Measurements from ENCODE around the gene TMED8.
"Not testable (repeated sequence)": the region's sequence is repeated elsewhere in the genome, so short reads cannot be mapped to it uniquely, and the experiment has no call there.

The TMED8 gene

DNA sequence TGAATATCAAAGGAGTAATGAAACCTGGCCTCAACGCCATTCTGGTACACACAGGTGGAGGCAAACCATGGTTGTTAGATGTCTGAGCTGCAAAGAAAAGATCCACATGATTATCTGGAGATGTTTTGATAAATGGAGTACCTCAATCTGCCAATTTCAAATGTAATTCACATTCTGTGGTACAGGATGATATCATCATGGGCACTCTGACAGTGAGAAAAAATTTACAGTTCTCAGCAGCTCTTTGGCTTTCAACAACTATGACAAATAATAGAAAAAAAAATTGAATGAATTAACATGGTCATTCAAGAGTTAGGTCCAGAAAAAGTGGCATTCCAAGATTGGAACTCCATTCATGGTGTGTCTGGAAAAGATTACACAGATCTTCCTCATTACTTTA, 17.3 kb downstream of the TMED8 start:
- no peak for DNase-seq

DNA sequence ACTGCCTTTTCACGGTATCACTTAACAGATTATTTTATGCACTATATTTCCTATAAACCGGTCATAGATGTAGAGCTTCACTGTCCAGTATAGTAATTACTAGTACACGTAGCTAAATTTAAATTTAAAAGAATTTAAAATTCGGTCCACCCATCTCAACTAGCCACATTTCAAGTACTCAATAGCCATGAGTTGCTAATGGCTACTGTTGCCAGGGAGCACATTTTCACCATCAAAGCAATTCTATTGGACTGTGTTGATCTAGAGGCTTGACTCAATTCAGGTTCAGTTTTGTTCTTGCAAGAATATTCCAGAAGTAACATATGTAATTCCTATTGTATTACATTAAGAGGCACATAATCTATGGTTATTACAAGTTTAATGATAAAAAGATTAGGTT, 20.0 kb downstream of the TMED8 start:
- no peak for DNase-seq

DNA sequence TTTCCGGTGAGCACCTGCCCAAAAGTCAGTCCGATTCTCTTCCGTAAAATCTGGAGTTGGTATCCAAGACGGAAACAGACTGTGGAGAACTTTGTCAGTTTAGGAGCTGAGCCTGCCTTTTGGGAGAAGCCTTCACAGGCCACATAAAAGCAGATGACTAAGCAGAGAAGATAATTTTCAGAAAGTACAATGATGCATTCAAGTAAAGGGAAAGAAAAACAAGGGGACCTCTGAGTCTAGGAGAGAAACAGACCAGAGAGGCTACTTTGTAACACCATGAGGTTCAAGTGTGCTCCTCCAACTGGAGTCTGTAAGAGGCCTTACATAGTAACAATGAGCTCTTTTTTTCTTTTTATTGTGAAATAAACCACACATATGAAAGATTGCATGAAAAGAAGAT, 21.1 kb downstream of the TMED8 start:
- DNase-seq = no peak

DNA sequence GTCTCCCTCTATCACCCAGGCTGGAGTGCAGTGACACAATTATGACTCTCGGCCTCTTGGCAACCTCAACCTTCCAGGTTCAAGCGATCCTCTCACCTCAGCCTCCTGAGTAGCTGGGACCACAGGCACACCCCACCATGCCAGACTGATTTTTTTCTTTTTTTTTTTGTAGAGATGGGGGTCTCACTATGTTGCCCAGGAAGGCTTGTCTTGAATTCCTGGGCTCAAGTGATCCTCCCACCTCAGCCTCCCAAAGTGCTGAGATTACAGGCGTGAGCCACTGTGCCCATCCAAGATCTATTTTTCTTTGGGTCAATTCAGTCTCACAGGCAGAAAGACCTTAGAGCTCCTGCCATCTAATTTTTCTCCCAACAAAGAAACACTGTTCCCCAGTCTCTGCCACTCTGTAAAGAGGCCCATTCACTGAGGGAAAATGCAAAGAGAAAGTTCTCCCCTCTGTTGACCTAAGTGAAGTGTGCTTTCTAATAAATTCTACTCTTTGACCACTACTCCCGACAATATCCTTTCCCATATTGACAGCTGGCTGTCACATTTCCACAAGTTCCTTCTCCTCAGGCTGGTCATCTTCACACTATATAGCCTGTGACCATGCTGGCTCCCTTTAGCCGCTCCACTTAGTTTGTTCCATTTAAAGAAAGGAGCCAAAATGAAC, 23.3 kb downstream of the TMED8 start:
- DNase-seq = no peak

DNA sequence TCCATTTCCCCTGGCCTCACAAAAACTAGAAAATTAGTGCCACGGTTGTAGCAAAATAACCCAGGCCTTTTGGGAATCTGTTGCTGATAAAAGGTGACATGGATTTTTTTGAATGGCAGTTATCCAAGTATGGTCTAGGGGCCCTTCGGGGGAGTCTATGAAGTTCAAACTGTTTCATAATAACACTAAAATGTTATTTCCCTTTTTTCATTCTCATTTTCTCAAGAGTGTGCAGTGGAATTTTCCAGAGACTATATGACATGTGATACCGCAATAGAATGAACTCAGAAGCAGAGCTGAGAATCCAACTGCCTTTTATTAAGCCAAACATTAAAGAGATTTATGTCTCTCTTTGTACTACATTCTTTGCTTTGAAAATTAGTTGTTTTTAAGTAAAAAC, 29.1 kb downstream of the TMED8 start:
- no peak for DNase-seq

DNA sequence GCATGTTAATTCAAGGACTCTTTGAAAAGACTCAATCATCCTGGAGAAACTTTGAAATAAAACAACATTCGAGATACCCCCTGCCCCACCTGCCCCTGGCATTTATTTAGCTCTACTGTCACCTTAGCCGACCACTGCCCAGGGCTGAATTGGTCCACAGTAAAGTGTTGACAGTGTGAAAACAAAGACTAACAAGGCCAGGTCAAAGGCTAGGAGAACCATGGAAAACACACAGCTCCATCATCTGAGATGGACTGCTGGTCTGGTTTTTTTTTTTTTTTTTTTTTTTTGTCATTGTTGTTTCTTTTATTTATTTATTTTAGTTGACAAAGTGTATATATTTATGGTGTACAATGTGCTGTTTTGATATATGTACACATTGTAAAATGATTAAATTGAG, 30.4 kb downstream of the TMED8 start:
- DNase-seq = no peak

DNA sequence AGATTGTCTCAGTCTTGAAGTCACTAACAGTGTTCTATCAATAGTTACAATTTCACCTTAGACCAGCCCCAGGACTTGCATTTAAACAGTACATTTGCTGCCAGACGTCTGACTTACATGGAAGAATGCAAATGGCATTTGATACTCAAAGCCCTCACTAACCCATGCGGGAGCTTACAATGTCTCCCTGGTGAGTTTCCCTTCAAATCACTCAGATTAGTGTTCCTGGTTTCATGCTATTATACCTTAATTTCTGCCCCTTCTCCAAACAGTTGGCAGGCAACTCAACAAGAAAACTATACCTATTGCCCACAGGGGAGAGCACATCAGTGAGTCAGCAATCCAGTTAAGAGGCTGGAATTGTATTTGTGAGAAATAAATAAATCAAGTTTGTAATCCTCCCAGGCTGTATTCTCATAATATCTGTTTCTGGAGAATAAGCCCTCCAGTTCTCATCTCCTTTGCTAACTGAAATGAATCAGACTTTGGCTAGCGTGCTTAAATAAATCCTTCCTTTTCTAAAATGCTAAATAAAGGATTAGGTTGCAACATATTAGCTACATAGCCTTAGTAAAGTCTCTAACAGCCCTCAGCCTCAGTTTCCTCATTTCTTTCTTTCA, 32.4 kb downstream of the TMED8 start:
- no peak for DNase-seq

DNA sequence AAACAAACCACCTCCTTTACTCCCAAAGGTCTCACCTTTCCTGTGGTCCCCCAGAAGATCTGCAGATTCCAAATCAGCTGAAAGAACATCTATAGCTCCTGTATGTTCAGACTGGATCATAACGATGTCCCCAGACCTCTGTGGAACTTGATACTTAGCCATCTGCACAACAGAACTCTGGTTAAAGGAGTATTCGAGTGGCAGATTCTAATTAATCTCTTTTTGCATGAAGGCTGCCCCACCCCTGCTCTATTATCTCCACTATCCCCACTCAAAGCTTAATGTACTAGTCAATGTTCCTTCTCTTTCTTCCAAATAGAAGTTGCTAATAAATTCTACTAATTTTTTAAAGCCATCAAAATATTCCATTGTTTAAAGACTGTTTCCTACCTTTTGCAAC, 33.2 kb downstream of the TMED8 start:
- DNase-seq = peak; percentile 41

DNA sequence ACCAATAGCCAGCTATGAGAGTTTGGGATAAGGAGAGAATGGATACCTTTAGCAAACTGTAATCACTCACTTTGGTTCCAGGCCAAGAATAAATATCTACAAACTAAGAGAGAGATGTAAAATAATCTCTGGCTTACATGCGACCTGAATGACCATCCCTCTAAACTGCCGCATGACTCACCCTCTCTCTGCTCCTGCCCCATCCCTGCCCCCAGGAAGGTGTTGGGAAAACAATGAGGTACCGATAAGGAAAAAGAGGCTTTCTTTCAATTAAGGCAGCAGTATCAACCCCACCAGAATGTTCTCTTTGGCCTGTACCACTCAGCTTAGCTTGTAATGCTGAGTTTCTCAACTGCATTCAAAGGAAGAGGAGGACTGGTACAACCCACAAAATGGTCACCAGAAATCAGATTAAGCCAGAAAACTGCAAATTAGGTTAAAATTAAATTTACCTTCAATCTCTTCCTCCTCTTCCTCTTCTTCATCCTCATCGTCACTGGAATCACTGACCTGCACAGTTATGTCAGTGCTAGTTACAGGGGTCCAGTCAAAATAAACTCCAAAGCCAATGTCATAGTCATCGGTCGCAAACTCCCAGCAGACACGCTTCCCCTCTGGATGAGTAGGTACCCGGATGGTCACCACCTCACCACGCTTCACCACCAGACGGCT, 34.0 kb downstream of the TMED8 start:
- DNase-seq = no peak

DNA sequence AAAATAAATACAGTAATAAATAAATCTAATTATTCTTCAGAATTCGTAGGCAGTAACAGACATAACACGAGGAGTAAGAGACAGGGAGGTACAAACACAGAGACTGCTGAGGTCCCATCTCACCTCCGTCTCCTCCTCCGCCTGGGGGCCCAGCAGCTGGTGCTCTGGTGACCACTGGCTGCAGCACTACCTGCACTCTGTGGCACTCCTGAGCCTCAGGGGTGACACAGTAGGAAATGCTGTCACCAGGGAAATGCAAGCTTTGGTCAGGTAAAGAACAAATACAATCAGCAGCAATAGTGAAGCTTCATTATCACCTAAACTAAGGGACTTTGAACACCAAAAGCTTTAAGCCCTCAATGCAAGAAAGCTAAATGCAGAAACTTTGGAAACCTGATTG, 36.5 kb downstream of the TMED8 start:
- DNase-seq = no peak

DNA sequence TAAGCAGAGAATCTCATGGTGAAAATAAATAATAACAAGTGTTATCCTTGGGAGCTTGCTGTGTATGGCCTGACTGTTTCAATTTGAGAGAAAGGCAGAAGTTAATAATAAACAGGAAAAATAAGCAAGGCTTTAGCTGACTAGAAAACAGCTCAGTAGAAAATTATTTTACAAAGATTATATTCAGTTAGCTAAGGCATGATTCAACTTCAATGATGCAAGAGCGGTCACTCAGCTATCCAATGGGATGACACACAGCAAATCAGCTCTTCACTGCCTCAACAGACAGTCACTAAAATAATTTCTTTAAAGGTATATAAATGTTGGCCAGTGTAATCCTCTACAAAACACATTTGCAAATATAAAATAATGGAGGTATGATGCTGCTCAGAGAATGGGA, 37.5 kb downstream of the TMED8 start:
- DNase-seq = no peak

DNA sequence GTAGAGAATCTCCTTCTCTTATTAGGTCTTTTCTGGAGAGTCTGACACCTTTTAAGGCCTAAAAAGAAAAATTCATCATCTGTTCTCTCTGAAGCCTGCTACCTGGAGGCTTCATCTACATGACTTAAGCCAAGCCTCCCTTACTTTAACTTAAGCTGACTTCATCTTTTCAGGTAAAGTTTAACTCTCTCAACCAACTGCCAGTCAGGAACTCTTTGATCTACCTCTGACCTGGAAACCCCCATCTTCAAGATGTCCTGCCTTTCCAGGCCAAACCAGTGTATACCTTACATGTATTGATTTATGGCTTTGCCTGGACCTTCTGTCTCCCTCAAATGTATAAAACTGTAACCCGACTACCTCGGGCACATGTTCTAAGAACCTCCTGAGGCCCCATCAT, 38.6 kb downstream of the TMED8 start:
- DNase-seq = no peak

DNA sequence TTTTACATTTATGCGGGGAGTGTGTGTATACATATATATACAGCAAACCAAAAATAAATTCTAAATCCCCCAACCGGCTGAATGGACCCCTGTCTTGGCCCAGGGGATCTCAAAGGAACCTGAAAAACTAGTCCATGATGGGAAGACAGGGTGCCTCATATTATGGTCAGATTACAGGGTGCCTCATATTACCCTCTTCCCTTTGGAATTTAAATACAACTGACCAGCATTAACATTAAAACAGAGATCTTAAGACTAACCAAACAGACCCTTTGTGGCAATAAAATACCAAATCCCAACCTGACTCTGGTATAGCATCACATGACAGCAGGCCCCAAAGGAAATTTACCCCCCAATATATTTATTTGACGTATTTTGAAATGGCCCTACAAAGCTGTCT, 39.0 kb downstream of the TMED8 start:
- no peak for DNase-seq

DNA sequence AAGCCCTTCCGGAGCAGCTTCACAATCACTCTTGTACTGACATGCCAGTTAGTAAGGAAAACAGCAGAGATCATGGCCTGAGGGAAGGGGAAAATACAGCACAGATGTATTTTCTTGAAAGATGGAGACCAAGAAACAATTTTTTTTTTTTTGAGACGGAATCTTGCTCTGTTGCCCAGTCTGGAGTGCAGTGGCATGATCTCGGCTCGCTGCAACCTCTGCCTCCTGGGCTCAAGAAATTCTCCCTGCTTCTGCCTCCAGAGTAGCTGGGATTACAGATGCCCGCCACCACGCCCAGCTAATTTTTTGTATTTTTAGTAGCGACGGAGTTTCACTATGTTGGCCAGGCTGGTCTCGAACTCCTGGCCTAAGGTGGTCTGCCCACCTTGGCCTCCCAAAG, 39.6 kb downstream of the TMED8 start:
- DNase-seq = not testable (repeated sequence)

DNA sequence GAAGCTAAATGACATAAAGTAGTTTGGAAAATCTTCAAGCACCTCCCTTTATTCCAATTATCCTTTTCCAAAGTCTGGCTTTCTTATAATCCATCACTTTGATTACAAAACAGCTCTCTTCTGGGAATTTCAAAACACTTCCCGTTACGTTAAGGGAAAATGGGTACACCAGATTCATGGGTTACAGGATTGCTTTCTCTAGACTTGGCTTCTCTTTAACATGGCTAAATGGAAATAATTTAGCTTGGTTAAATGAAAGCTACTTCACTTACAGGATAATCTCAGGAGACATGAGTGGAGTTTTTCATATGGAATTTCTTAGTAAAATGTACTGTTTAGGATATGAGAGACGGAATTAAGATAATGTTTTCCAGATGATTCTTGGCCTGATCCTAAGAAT, 41.3 kb downstream of the TMED8 start:
- DNase-seq = no peak

DNA sequence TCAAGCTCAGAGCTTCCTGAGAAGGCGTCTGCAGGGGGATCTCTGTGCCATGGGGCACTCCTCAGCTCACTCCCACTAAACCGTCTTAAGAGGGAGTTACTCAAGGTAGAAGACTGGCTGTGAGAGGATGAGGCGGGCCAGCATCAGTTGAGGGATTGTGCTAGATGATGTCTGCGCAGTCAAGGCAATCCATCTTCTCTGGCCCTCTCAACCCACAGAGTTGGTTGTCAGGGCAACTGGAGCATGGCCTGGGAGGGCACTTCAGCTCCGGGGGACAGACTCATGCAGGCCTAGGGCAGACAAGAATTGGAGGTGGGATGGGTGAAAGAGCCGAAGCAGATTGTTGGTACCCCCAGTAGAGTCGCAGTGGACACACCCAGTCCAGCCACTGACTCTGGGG, 47.0 kb downstream of the TMED8 start:
- DNase-seq = no peak

DNA sequence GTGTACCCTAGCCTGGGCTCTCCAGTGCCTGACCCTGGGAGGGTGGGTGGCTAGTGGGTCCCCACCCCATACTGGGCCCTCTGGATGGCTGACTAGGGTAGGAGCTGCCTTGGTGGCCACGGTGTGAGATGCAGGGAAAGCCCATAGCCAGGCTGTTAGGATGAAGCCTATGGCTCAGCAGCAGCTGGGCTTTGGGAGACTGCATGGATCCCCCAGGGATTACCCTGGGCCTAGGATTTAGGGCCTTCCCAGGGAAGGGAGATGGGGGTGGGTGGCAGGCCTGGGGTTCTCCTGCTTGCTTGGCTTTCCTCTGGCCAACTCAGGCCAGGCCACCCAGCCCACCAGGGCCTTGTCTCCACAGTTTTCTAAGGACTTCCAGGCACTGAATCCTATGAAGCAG, 49.8 kb downstream of the TMED8 start:
- DNase-seq = no peak

DNA sequence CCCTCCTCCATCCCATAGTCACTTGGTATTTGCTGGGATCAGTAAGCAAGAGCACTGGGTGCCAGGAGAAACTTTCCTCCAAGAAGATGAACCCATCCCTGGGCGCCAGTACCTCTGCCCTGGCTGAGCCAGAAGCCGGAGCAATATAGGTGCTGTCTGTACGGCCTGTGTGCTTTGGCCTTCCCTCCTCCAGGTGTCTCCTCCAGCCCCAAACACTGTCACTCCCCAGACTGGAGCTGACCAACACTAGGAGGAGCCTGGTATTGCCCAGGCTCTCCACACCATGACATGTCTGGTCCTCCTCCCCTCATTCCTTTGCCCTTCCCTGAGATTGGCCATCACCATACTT, 51.2 kb downstream of the TMED8 start:
- DNase-seq = no peak

DNA sequence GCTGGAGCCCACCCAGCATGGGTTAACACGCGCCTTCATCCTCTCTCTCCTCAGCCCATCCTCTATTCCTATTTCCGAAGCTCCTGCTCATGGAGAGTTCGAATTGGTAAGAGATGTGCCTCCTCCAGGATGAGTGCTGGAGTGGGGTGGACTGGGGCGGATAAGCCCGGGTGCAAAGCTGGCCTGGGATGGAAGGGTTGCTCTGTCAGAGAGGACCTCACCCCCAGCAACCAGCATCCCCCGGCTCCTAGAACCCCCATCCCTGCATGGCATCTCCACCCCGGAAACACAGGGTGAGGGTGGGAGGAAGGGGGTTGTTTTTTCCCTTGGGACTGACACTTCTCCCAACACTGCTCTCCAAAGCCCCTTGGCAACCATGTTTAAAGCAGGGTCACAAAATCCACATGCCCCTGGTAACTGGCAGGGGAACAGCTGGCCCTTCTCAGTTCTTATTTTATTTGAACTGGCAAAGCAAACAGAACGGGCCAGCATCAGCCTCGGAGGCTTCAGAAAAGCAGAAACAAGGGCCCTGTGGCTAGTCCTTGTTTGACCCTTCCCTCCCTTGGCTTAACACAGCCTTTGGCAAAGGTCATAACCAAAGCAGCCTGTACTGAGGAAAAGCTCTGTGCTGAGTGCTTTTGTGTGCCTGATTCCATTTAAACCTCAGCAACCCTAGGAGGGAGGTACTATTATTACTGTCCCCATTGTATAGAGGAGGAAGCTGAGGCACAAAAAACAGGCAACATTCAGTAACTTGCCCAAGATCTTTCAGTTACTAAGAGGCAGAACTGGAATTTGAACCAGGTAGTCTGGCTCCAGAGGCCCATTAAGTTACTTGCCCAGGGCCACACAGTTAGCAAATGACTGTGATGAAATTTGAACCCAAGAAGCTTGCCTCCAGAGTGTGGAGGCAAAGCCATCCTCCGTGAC, 51.8 kb downstream of the TMED8 start:
- no peak for DNase-seq

DNA sequence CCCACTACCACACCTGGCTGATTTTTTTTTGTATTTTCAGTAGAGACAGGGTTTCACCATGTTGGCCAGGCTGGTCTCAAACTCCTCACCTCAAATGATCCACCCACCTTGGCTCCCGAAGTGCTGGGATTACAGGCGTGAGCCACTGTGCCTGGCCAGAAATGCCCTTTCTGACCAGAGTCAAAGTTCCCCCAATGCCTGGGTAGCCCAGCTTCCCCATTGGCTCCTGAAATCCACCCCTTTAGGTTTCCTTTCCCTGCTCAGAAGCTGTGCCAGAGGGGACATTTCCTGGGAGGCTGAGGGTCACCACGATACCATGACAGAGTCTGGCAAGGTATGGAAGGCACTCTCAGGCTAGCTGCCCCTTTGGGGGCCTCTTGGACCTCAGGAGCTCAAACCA, 52.6 kb downstream of the TMED8 start:
- DNase-seq = no peak

DNA sequence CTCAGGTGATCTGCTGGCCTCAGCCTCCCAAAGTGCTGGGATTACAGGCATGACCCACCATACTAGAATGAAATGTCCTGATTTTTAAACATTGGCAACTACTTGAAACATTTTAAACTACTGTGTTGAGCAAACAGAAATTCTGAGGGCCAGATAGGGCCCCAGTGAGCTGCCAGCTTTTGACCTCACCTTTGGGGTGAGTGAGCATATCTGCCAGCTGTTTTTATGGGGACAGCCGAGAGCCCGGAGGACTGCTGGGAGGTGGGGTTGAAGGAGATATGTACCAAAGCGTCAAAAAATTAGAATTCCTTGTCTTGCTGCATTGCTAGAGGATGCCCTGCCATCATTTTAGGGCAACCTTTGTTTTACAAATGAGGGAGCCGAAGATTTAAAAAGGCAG, 53.3 kb downstream of the TMED8 start:
- DNase-seq = no peak

DNA sequence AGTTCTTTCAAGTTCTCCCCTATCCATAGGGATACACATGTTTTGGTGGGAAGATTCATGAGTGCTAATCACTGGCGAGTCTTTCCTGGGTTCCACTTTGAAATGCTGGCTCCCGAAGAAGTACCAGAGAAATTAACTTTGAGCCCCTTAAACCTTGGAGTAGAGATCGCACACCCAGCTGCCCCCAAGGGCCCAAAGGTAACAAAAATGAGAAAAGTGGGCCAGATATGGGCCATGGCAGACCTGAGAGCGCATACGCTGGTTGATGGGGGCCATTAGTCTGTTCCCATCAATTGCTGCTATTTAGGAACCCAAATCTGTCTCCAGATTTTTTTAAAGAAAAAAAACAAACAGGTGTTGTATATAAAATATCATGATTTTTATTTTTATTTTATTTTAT, 53.9 kb downstream of the TMED8 start:
- DNase-seq = no peak

DNA sequence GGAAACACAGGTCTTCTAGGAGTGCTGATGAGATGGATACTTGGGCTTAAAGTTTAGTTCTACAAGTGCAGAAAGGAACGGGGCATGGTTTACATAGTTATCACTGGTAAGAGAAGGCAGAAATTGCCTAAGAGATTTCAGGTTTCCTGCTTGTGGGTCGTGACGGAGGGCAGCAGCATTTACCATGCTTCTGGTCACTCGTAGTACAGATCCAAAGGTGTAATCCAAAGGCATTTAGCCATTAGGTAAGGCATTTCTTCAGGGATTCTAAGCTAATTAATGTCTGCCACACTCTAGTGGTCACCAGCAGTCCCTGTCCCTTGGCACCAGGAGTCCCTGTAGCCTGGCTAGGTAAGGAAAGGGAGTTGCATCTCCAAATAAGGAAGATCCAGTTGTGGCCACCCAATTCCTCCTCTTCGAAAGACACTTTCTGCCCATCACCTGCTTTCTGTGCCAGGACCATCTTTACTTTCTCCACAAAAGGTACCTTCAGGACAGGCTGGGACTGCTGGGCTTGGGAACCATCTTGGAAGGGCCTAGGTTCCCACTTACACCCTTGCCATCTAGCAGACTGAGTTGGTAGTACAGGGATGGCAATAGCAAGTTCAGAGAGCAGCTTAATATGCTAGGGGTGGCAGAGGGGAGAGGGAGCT, 54.5 kb downstream of the TMED8 start:
- DNase-seq = no peak

All from NCI-H526 treated with DMSO at 0.1 percent for 48 hours (cell line).